Measurements from ENCODE around the gene FAM53A.

DNA sequence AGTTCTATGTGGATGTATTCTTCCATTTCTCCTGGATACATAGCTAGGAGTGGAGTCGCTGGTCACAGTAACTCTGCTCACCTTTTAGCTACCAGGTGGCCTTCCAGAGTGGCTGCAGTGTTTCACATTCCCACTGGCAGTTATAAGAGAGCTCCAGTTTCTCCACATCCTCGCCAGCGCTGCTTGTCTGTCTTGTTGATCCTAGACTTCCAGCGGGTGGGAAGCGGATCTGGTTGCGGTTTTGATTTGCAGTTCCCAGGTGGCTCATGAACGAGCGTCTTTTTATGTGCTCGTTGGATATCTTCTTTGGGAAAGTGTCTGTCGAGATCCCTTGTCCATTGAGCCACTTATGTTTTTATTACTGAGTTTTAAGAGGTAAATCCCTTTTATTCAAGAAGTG lies 48.8 kb upstream of the FAM53A start:
- TF ChIP-seq FOXP1 (IDR thresholded peaks at IDR 0.05) (no peak), FOXP1 (CRISPR knock-in tag; IDR thresholded peaks at IDR 0.05) (no peak), ZBTB42 (CRISPR knock-in tag; IDR thresholded peaks at IDR 0.05) (no peak), SMARCC2 (IDR thresholded peaks at IDR 0.05) (no peak), ZZZ3 (CRISPR knock-in tag; IDR thresholded peaks at IDR 0.05; ENCODE audit: borderline replicate concordance) (no peak), KLF9 (CRISPR knock-in tag; IDR thresholded peaks at IDR 0.05; ENCODE audit: low read depth) (no peak), RARG (CRISPR knock-in tag; IDR thresholded peaks at IDR 0.05; ENCODE audit: low read depth) (no peak), ZNF501 (CRISPR knock-in tag; IDR thresholded peaks at IDR 0.05) (no peak), CBFB (CRISPR knock-in tag; IDR thresholded peaks at IDR 0.05) (no peak), ZNF709 (CRISPR knock-in tag; IDR thresholded peaks at IDR 0.05) (no peak), CHCHD3 (CRISPR knock-in tag; IDR thresholded peaks at IDR 0.05) (no peak), ZNF138 (CRISPR knock-in tag; IDR thresholded peaks at IDR 0.05; ENCODE audit: low read depth) (no peak), RAD21 (CRISPR knock-in tag; IDR thresholded peaks at IDR 0.05) (no peak)
- TF ChIP-seq, protein P1, sequence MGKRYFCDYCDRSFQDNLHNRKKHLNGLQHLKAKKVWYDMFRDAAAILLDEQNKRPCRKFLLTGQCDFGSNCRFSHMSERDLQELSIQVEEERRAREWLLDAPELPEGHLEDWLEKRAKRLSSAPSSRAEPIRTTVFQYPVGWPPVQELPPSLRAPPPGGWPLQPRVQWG (CRISPR knock-in tag; IDR thresholded peaks at IDR 0.05; ENCODE audit: borderline replicate concordance, low read depth), result no peak
- TF ChIP-seq, protein P2, sequence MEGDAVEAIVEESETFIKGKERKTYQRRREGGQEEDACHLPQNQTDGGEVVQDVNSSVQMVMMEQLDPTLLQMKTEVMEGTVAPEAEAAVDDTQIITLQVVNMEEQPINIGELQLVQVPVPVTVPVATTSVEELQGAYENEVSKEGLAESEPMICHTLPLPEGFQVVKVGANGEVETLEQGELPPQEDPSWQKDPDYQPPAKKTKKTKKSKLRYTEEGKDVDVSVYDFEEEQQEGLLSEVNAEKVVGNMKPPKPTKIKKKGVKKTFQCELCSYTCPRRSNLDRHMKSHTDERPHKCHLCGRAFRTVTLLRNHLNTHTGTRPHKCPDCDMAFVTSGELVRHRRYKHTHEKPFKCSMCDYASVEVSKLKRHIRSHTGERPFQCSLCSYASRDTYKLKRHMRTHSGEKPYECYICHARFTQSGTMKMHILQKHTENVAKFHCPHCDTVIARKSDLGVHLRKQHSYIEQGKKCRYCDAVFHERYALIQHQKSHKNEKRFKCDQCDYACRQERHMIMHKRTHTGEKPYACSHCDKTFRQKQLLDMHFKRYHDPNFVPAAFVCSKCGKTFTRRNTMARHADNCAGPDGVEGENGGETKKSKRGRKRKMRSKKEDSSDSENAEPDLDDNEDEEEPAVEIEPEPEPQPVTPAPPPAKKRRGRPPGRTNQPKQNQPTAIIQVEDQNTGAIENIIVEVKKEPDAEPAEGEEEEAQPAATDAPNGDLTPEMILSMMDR (CRISPR knock-in tag; IDR thresholded peaks at IDR 0.05), result no peak

Data from HepG2 (cell line).